H1 (cell line): ENCODE data around the gene KBTBD2.

Experiments used
- CHD2 ChIP-seq: IDR thresholded peaks from 2 replicates; pipeline ENCODE4 v1.6.1; 2012; ENCODE audit warnings: low read length, improper control_type of control experiment
- CHD7 ChIP-seq: fragments of 300-600 bp; sonication (generic); IDR thresholded peaks from 2 replicates; pipeline ENCODE4 v1.7.1; 2012; ENCODE audit warnings: low read length, moderate library complexity, mild to moderate bottlenecking, inconsistent platforms; ENCODE audit not compliant: insufficient replicate concordance
- EP300 ChIP-seq, 2 experiments: IDR thresholded peaks; 1 replicate in 1 of 2; 2 replicates in 1 of 2; pipeline ENCODE4 v1.6.1; 2011 to 2012; ENCODE audit warnings: low read depth in 2 of 2, low read length in 2 of 2, mild to moderate bottlenecking in 2 of 2, borderline replicate concordance in 1 of 2, inconsistent platforms in 1 of 2, moderate library complexity in 1 of 2
- GTF2F1 ChIP-seq: IDR thresholded peaks from 2 replicates; pipeline ENCODE4 v1.6.1; 2012; ENCODE audit warnings: low read depth, low read length, improper control_type of control experiment, borderline replicate concordance
- POLR2A ChIP-seq, 2 experiments: IDR thresholded peaks; 1 replicate in 1 of 2; 2 replicates in 1 of 2; pipeline ENCODE4 v1.6.1; 2011; ENCODE audit warnings: low read depth in 2 of 2, low read length in 2 of 2, mild to moderate bottlenecking in 2 of 2; ENCODE audit errors: control extremely low read depth in 1 of 2
- RFX5 ChIP-seq: IDR thresholded peaks from 2 replicates; pipeline ENCODE4 v1.6.1; 2011; ENCODE audit warnings: low read depth, low read length, improper control_type of control experiment, borderline replicate concordance
- TBP ChIP-seq: IDR thresholded peaks from 2 replicates; pipeline ENCODE4 v1.6.1; 2011; ENCODE audit warnings: low read depth, low read length, improper control_type of control experiment
- TCF12 ChIP-seq: IDR thresholded peaks from 2 replicates; pipeline ENCODE4 v1.6.1; 2011; ENCODE audit warnings: low read depth, mild to moderate bottlenecking, low read length
- TF ChIP-seq, protein P1 (sequence below), 3 experiments: IDR thresholded peaks; 1 replicate in 2 of 3; 2 replicates in 1 of 3; pipeline versions ENCODE4 v1.5.1 to v1.6.1; 2011; ENCODE audit warnings: low read length in 3 of 3, mild to moderate bottlenecking in 3 of 3, inconsistent platforms in 2 of 3, low read depth in 1 of 3, moderate library complexity in 1 of 3; ENCODE audit not compliant: insufficient read depth in 1 of 3; ENCODE audit errors: control extremely low read depth in 1 of 3
- TF ChIP-seq, protein P2 (sequence below): IDR thresholded peaks from 2 replicates; pipeline ENCODE4 v1.6.1; 2012; ENCODE audit warnings: inconsistent platforms

- TF ChIP-seq, protein P1, sequence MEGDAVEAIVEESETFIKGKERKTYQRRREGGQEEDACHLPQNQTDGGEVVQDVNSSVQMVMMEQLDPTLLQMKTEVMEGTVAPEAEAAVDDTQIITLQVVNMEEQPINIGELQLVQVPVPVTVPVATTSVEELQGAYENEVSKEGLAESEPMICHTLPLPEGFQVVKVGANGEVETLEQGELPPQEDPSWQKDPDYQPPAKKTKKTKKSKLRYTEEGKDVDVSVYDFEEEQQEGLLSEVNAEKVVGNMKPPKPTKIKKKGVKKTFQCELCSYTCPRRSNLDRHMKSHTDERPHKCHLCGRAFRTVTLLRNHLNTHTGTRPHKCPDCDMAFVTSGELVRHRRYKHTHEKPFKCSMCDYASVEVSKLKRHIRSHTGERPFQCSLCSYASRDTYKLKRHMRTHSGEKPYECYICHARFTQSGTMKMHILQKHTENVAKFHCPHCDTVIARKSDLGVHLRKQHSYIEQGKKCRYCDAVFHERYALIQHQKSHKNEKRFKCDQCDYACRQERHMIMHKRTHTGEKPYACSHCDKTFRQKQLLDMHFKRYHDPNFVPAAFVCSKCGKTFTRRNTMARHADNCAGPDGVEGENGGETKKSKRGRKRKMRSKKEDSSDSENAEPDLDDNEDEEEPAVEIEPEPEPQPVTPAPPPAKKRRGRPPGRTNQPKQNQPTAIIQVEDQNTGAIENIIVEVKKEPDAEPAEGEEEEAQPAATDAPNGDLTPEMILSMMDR (IDR thresholded peaks at IDR 0.05; ENCODE audit: control extremely low read depth in 1 of 3, insufficient read depth in 1 of 3, low read depth in 1 of 3, low read length in 3 of 3), result no peak
- TF ChIP-seq CHD2 (no peak), GTF2F1 (no peak), EP300 (IDR thresholded peaks at IDR 0.05; ENCODE audit: borderline replicate concordance in 1 of 2, low read depth in 2 of 2, low read length in 2 of 2) (no peak), TCF12 (no peak), TBP (no peak), CHD7 (no peak), POLR2A (IDR thresholded peaks at IDR 0.05; ENCODE audit: control extremely low read depth in 1 of 2, low read depth in 2 of 2, low read length in 2 of 2) (no peak), RFX5 (no peak)
- TF ChIP-seq, protein P2, sequence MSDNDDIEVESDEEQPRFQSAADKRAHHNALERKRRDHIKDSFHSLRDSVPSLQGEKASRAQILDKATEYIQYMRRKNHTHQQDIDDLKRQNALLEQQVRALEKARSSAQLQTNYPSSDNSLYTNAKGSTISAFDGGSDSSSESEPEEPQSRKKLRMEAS, result no peak
Measured at GRCh38 chr7:32888505-32888904, 3.1 kb downstream of the KBTBD2 start.
